Heart right ventricle (tissue), 16 donors: ENCODE measurements around the gene TMEM9. TPM values are rescaled to one million over a fixed set of nuclear protein-coding genes. Genes with fewer than 3 reads are reported as not detected.

Experiments
- ATAC-seq, 8 donors: fragments of 200-7000 bp; cut with Tn5 transposase; one replicate each; pipeline ENCODE4 v1.9.1; 2020; ENCODE audit warnings: mild to moderate bottlenecking in 8 of 8, moderate library complexity in 8 of 8, moderate number of reproducible peaks in 1 of 8
- DNase-seq, 2 donors: peaks; one replicate each; pipeline ENCODE4 v3.0.0-alpha.2; 2020
- H3K27ac ChIP-seq, 10 donors: fragments of 200-600 bp; sonication (generic) in 2 of 10; one replicate each; pipeline versions ENCODE4 v1.5.0 to v1.8.0; 2020 to 2022; ENCODE audit warnings: mild to moderate bottlenecking in 3 of 10
- H3K27me3 ChIP-seq, 7 donors: fragments of 200-600 bp; one replicate each; pipeline ENCODE4 v1.8.0; 2021 to 2022; ENCODE audit warnings: mild to moderate bottlenecking in 2 of 7
- H3K36me3 ChIP-seq, 9 donors: fragments of 200-600 bp; sonication (generic) in 1 of 9; one replicate each; pipeline versions ENCODE4 v1.5.0 to v1.8.0; 2020 to 2022; ENCODE audit warnings: mild to moderate bottlenecking in 2 of 9
- H3K4me1 ChIP-seq, 9 donors: fragments of 200-600 bp; sonication (generic) in 1 of 9; one replicate each; pipeline versions ENCODE4 v1.5.0 to v1.8.0; 2020 to 2022; ENCODE audit warnings: mild to moderate bottlenecking in 4 of 9
- H3K4me3 ChIP-seq, 10 donors: fragments of 200-600 bp; sonication (generic) in 2 of 10; one replicate each; pipeline versions ENCODE4 v1.5.0 to v1.8.0; 2020 to 2022; ENCODE audit warnings: mild to moderate bottlenecking in 7 of 10, moderate library complexity in 2 of 10
- H3K9me3 ChIP-seq, 11 donors: fragments of 200-600 bp in 10 of 11; sonication (generic) in 2 of 11; one replicate each; pipeline versions ENCODE4 v1.5.0 to v1.8.0; 2013 to 2022; ENCODE audit warnings: mild to moderate bottlenecking in 2 of 11, control low read depth in 1 of 11, moderate library complexity in 1 of 11
- WGBS, 2 donors: extraction: QIAGEN DNeasy Blood & Tissue Kit; methylation state at CpG; one replicate each; pipeline ENCODE4 v1.1.7; 2013; ENCODE audit warnings: inconsistent platforms in 1 of 2; 5-methylcytosine and 5-hydroxymethylcytosine counted together
- intact Hi-C, 10 donors: fragments of 100-400 bp; cut with DNase I; formaldehyde crosslinking; loops; one replicate each; pipeline versions ENCODE4 v1.11.1 to v1.14.2; 2022
- polyA plus RNA-seq, 2 donors: library from polyadenylated mRNA; stranded (reverse); fragments of 200-250 nt; gene quantifications; one replicate each; pipeline ENCODE4 v1.2.3, GENCODE V29; 2013
- total RNA-seq, 10 donors: library from RNA; stranded (reverse); fragmentation: NEBNext Ultra II Directional in 3 of 10; extraction: Animal tissue kit (Norgen Biotek cat#: 25700) in 3 of 10; gene quantifications; one replicate each; pipeline versions ENCODE4 v1.2.1 to v1.2.4, GENCODE V29; 2021 to 2023
- TF ChIP-seq, protein P1 (sequence below), 9 donors: fragments of 200-600 bp; sonication (generic) in 2 of 9; IDR thresholded peaks; one replicate each; pipeline versions ENCODE4 v1.5.0 to v1.8.0; 2021 to 2022; ENCODE audit warnings: antibody characterized with exemption in 9 of 9, mild to moderate bottlenecking in 5 of 9, moderate library complexity in 1 of 9
- donor health status: Arrhythmogenic right ventricular cardiomyopathy.
- donor health status: ischemic (EF 13 %, LVEDD 7.1; RV severe dilation, severe dysfunction).
- donor health status: healthy with polysubstance abuse.
- donor health status: DM: no; HTN: yes; CAD: no.
- donor health status: DM: no; HTN: no; CAD: no.
- donor health status: ischemic (EF 25% LVEDD 6.9; RV normal size, moderate dysfunction).
- donor health status: ischemic (EF 25% LVEDD 5.7; RV mildly dilated, moderate dysfunction).
- donor health status: healthy.
- donor health status: DM: yes; HTN: yes; CAD: no.
- donor health status: Ischemic cardiomyopathy.
- donor health status: ischemic (EF 35%, LVEDD 5.7; RV mildly dilated, moderate dysfunction).
- donor health status: nonischemic (EF 11% LVEDD 7.7; RV severe dilation, severe dysfunction).
- donor health status: DM: yes; HTN: yes; CAD: no.
- donor health status: PGD.
- donor health status: ischemic (EF 29% LVEDD 5.4; RV normal size, mild dysfunction).
- donor health status: nonischemic (EF 23%, LVEDD 6.1; RV moderate dilation, normal function).

TMEM9 gene
- total and polyA plus RNA-seq, 12 donors, result 19.6 to 49.6 (median 25.4) TPM

GRCh38 chr1:201137024-201137392, 17.3 kb downstream of the TMEM9 start:
- 92 to 95% methylated on average over 7 of the region's 7 CpGs for WGBS, 2 donors
- no peak overlapping the region for H3K4me3 ChIP-seq
- ATAC-seq (no peak), DNase-seq (no peak)
- TF ChIP-seq, protein P1, sequence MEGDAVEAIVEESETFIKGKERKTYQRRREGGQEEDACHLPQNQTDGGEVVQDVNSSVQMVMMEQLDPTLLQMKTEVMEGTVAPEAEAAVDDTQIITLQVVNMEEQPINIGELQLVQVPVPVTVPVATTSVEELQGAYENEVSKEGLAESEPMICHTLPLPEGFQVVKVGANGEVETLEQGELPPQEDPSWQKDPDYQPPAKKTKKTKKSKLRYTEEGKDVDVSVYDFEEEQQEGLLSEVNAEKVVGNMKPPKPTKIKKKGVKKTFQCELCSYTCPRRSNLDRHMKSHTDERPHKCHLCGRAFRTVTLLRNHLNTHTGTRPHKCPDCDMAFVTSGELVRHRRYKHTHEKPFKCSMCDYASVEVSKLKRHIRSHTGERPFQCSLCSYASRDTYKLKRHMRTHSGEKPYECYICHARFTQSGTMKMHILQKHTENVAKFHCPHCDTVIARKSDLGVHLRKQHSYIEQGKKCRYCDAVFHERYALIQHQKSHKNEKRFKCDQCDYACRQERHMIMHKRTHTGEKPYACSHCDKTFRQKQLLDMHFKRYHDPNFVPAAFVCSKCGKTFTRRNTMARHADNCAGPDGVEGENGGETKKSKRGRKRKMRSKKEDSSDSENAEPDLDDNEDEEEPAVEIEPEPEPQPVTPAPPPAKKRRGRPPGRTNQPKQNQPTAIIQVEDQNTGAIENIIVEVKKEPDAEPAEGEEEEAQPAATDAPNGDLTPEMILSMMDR (IDR thresholded peaks at IDR 0.05), result no peak
- intact Hi-C loops, result no loop called here
- no peaks in the 10 kb centered on the region for H3K27me3 ChIP-seq
- H3K4me1 ChIP-seq, result peaks cover 0 to 16% (median 5%) of the 10 kb centered on the region in 9 donors
- peaks cover 0 to 71% (median 16%) of the 10 kb centered on the region in 9 donors for H3K36me3 ChIP-seq
- H3K27ac ChIP-seq, result no peak overlapping the region
- H3K9me3 ChIP-seq, result no peaks in the 10 kb centered on the region

DNA sequence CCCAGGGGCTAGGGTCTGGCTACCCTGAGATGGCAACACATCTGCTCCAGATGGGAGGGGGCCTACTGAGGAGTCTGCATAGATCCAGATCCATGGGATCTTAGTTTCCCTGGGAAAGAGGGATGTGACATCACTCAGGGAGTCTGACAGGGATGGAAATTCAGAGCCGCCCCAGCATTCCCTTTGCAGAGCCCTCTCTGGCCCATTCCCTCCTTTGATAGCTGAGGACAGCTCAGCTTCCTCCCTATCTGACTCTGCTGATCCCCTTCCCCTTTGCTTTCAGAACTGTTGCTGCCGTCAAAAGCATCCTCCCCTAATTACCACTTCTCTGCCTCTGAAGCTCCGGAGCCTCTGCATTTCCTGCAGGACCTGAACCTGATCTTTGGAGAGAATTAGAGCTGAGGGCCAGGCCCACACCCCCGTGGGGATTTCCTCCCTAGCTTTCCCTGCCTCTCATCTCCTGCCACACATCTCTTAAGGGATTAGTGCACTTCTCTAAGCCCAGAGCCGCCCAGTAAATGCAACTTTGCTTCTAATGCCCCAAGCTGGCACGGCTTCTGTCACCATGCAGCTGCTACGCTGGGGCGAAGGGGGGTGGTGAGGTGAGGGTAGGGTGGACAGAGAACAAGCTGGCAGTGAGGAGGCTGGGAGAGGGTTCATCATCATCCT, 17.8 kb downstream of the TMEM9 start:
- TF ChIP-seq, protein P1 (IDR thresholded peaks at IDR 0.05), result no peak
- no peaks in the 10 kb centered on the region for H3K27me3 ChIP-seq
- ATAC-seq (no peak), DNase-seq (no peak)
- no peak overlapping the region for H3K27ac ChIP-seq
- H3K36me3 ChIP-seq, result peaks cover 0 to 65% (median 16%) of the 10 kb centered on the region in 9 donors
- 78 to 80% methylated on average over 8 of the region's 8 CpGs for WGBS, 2 donors
- no peaks in the 10 kb centered on the region for H3K9me3 ChIP-seq
- intact Hi-C loops, result no loop called here
- H3K4me1 ChIP-seq, result peaks cover 0 to 14% (median 5%) of the 10 kb centered on the region in 9 donors
- H3K4me3 ChIP-seq, result no peak overlapping the region

DNA sequence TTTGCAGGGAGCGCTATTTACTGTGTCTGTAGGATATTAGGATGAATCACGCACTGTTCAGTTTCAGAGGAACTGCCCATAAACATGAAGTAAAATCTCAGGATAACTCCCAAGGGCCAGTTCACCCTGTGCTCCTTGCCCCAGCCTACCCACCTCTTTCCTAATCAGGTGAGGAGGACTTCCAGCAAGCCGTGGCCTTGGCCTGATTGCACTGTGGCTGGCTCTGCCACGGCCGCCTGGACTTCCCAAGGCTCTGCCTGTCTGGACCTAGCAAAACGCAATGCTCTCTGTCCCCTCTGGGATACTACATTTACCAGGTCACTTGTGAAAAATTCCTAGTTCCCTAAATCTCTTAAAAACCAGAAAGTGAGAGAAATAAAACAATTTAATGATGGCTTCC, 19.9 kb downstream of the TMEM9 start:
- WGBS, 2 donors, result 95% methylated on average over 6 of the region's 6 CpGs
- no peaks in the 10 kb centered on the region for H3K27me3 ChIP-seq
- intact Hi-C loops, result no loop called here
- H3K4me3 ChIP-seq, result no peak overlapping the region
- TF ChIP-seq, protein P1 (IDR thresholded peaks at IDR 0.05), result no peak
- ATAC-seq (no peak), DNase-seq (no peak)
- H3K36me3 ChIP-seq, result peaks cover 0 to 44% (median 16%) of the 10 kb centered on the region in 9 donors
- H3K4me1 ChIP-seq, result peaks cover 0 to 14% (median 5%) of the 10 kb centered on the region in 9 donors
- no peaks in the 10 kb centered on the region for H3K9me3 ChIP-seq
- no peak overlapping the region for H3K27ac ChIP-seq

DNA sequence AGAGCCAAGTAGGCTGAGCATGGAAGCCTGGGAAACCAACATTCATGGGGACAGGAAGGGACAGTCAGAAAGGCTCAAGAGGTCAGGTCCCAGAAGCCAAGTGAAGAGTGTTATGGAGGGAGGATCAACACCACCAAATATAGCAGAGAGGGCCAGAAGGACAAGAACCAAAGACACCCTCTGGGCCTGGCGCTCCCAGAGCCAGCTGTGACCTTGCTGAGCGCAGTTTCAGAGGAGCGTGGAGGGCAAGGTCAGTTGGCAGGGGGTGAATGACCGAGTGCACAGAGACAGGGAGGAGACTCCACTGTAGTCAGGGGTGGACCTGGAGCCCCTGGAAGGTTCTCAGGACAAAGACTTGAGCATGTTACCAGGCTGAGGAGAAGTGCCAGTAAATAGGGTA, 22.9 kb downstream of the TMEM9 start:
- peaks cover 0 to 26% (median 15%) of the 10 kb centered on the region in 9 donors for H3K36me3 ChIP-seq
- no peaks in the 10 kb centered on the region for H3K4me1 ChIP-seq
- no peak overlapping the region for H3K27ac ChIP-seq
- H3K9me3 ChIP-seq, result no peaks in the 10 kb centered on the region
- H3K27me3 ChIP-seq, result peaks cover 0 to 4% (median 0%) of the 10 kb centered on the region in 7 donors
- TF ChIP-seq, protein P1 (IDR thresholded peaks at IDR 0.05), result no peak
- no peak for DNase-seq
- peak in 3 of 8 donors; percentile 17 to 36 (median 21) for ATAC-seq
- no peak overlapping the region for H3K4me3 ChIP-seq
- WGBS, 2 donors, result 64 to 78% methylated on average over 4 of the region's 4 CpGs
- intact Hi-C loops, result no loop called here
